Trophoblast cell (in vitro differentiated cells and primary cell): ENCODE results near the gene SMC3.

Experiments used
- DNase-seq, 2 donors: peaks; one replicate each; pipeline ENCODE4 v3.0.0-alpha.2; 2016
- H2AFZ ChIP-seq: 2 replicates; pipeline ENCODE4 v1.6.1; 2013; ENCODE audit warnings: low read length, moderate library complexity, mild to moderate bottlenecking; ENCODE audit not compliant: insufficient read depth, poor library complexity
- H2AK5ac ChIP-seq: 2 replicates; pipeline ENCODE4 v1.6.1; 2013; ENCODE audit warnings: mild to moderate bottlenecking, low read length
- H2BK120ac ChIP-seq: 2 replicates; pipeline ENCODE4 v1.6.1; 2013; ENCODE audit warnings: low read length, mild to moderate bottlenecking, moderate library complexity; ENCODE audit not compliant: insufficient read depth, poor library complexity
- H2BK12ac ChIP-seq: 2 replicates; pipeline ENCODE4 v1.6.1; 2013; ENCODE audit warnings: mild to moderate bottlenecking, low read length, moderate library complexity
- H2BK5ac ChIP-seq: 2 replicates; pipeline ENCODE4 v1.6.1; 2013; ENCODE audit warnings: low read length, low read depth, moderate library complexity, mild to moderate bottlenecking; ENCODE audit not compliant: poor library complexity
- H3K14ac ChIP-seq: 2 replicates; pipeline ENCODE4 v1.6.1; 2013; ENCODE audit warnings: mild to moderate bottlenecking, low read length
- H3K18ac ChIP-seq: 2 replicates; pipeline ENCODE4 v1.6.1; 2013; ENCODE audit warnings: mild to moderate bottlenecking, low read length
- H3K23ac ChIP-seq: 2 replicates; pipeline ENCODE4 v1.6.1; 2013; ENCODE audit warnings: low read length
- H3K27ac ChIP-seq: 2 replicates; pipeline ENCODE4 v1.5.1; 2013; ENCODE audit warnings: low read depth, mild to moderate bottlenecking, inconsistent platforms, low read length, moderate library complexity
- H3K27me3 ChIP-seq: 2 replicates; pipeline ENCODE4 v1.6.1; 2013; ENCODE audit warnings: inconsistent platforms, mild to moderate bottlenecking, low read length, moderate library complexity; ENCODE audit not compliant: insufficient read depth
- H3K36me3 ChIP-seq, 2 experiments: 1 replicate in 1 of 2; 2 replicates in 1 of 2; pipeline ENCODE4 v1.6.1; 2013; ENCODE audit warnings: low read length in 2 of 2, mild to moderate bottlenecking in 2 of 2, moderate library complexity in 1 of 2; ENCODE audit not compliant: insufficient read depth in 2 of 2, control insufficient read depth in 1 of 2
- H3K4ac ChIP-seq: 2 replicates; pipeline ENCODE4 v1.6.1; 2013; ENCODE audit warnings: low read depth, mild to moderate bottlenecking, low read length, moderate library complexity
- H3K4me1 ChIP-seq, 2 experiments: 1 replicate in 1 of 2; 2 replicates in 1 of 2; pipeline ENCODE4 v1.6.1; 2013; ENCODE audit warnings: low read length in 2 of 2, mild to moderate bottlenecking in 2 of 2, moderate library complexity in 1 of 2; ENCODE audit not compliant: insufficient read depth in 2 of 2, control insufficient read depth in 1 of 2
- H3K4me2 ChIP-seq: 2 replicates; pipeline ENCODE4 v1.6.1; 2013; ENCODE audit warnings: inconsistent platforms, mild to moderate bottlenecking, low read length, moderate library complexity
- H3K4me3 ChIP-seq: 2 replicates; pipeline ENCODE4 v1.5.1; 2013; ENCODE audit warnings: mild to moderate bottlenecking, low read depth, low read length, inconsistent platforms
- H3K79me1 ChIP-seq: one replicate; pipeline ENCODE4 v1.6.1; 2013; ENCODE audit warnings: low read length
- H3K79me2 ChIP-seq: 2 replicates; pipeline ENCODE4 v1.6.1; 2013; ENCODE audit warnings: low read length, mild to moderate bottlenecking; ENCODE audit not compliant: control insufficient read depth, insufficient read depth, poor library complexity
- H3K9ac ChIP-seq: 2 replicates; pipeline ENCODE4 v1.6.1; 2013; ENCODE audit warnings: mild to moderate bottlenecking, low read length
- H3K9me3 ChIP-seq: 2 replicates; pipeline ENCODE4 v1.6.1; 2013; ENCODE audit warnings: low read depth, mild to moderate bottlenecking, control low read depth, inconsistent platforms, low read length; ENCODE audit not compliant: insufficient read depth
- H4K12ac ChIP-seq: 2 replicates; pipeline ENCODE4 v1.6.1; 2013; ENCODE audit warnings: low read depth, mild to moderate bottlenecking, low read length, moderate library complexity
- H4K8ac ChIP-seq: 2 replicates; pipeline ENCODE4 v1.6.1; 2013; ENCODE audit warnings: low read depth, mild to moderate bottlenecking, low read length, moderate library complexity
- H4K91ac ChIP-seq: one replicate; pipeline ENCODE4 v1.6.1; 2013; ENCODE audit warnings: low read depth, mild to moderate bottlenecking, low read length, moderate library complexity
- WGBS: extraction: QIAGEN DNeasy Blood & Tissue Kit; methylation state at CpG from one replicate; pipeline ENCODE4 v1.1.7; 2013; ENCODE audit warnings: missing lambda C conversion rate; ENCODE audit not compliant: insufficient read length, insufficient coverage; ENCODE audit errors: extremely low coverage; 5-methylcytosine and 5-hydroxymethylcytosine counted together

SMC3 gene

GRCh38 chr10:110629680-110630191 is 62.2 kb downstream of the SMC3 start:
- Histone ChIP-seq H2BK12ac (no peak overlapping the region), H3K79me2 (no peaks in the 10 kb centered on the region), H3K9me3 (no peaks in the 10 kb centered on the region), H4K91ac (no peak overlapping the region), H3K9ac (no peak overlapping the region), H3K4me2 (no peak overlapping the region), H4K12ac (no peak overlapping the region), H3K4me1 (no peaks in the 10 kb centered on the region), H3K27me3 (no peaks in the 10 kb centered on the region), H4K8ac (no peak overlapping the region), H3K23ac (no peak overlapping the region), H3K4me3 (no peak overlapping the region), H3K18ac (no peak overlapping the region), H3K4ac (no peak overlapping the region), H3K79me1 (no peaks in the 10 kb centered on the region), H3K36me3 (no peaks in the 10 kb centered on the region), H2BK120ac (no peak overlapping the region), H2BK5ac (no peak overlapping the region), H2AFZ (no peak overlapping the region), H2AK5ac (no peak overlapping the region), H3K27ac (no peak overlapping the region), H3K14ac (no peak overlapping the region)
- WGBS: no CpG with 5 or more reads among the region's 3 CpGs
- no peak for DNase-seq

DNA sequence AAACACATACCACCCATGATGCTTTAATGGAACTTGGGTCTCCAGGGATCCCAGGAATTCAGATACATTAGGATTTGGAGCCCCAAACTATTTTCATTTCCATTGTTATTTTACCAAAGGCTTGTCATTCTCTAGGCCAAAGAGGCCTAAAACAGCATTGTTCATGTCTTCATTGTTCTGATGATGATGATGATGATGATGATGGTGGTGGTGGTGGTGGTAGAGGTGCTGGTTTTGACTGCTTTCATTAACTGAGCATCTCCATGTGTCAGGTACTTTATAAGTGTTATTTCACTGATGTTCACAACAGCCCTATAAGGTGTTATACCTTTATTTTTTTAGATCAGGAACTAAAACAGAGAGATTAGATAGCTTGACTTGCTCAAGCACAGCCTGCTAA is 64.4 kb downstream of the SMC3 start:
- Histone ChIP-seq H3K4me3 (no peak overlapping the region), H2BK120ac (no peak overlapping the region), H3K4ac (no peak overlapping the region), H3K4me2 (no peak overlapping the region), H2AFZ (no peak overlapping the region), H3K18ac (no peak overlapping the region), H3K23ac (no peak overlapping the region), H3K79me1 (no peaks in the 10 kb centered on the region), H3K14ac (no peak overlapping the region), H3K27ac (no peak overlapping the region), H2BK5ac (no peak overlapping the region), H3K27me3 (no peaks in the 10 kb centered on the region), H4K8ac (no peak overlapping the region), H3K9ac (no peak overlapping the region), H3K4me1 (no peaks in the 10 kb centered on the region), H4K12ac (no peak overlapping the region), H3K36me3 (no peaks in the 10 kb centered on the region), H3K9me3 (no peaks in the 10 kb centered on the region), H3K79me2 (no peaks in the 10 kb centered on the region), H4K91ac (no peak overlapping the region), H2BK12ac (no peak overlapping the region), H2AK5ac (no peak overlapping the region)
- no peak for DNase-seq

GRCh38 chr10:110632591-110633215 is 65.2 kb downstream of the SMC3 start:
- no peaks in the 10 kb centered on the region for H3K36me3 ChIP-seq
- no peak overlapping the region for H3K4ac ChIP-seq
- no peak overlapping the region for H2BK5ac ChIP-seq
- no peaks in the 10 kb centered on the region for H3K79me2 ChIP-seq
- no peak overlapping the region for H3K4me2 ChIP-seq
- H3K14ac ChIP-seq: no peak overlapping the region
- WGBS: no CpG with 5 or more reads among the region's 1 CpG
- no peak overlapping the region for H4K8ac ChIP-seq
- no peak for DNase-seq
- no peak overlapping the region for H3K4me3 ChIP-seq
- no peak overlapping the region for H3K23ac ChIP-seq
- peaks cover 0 to 3% of the 10 kb centered on the region in 2 experiments for H3K4me1 ChIP-seq
- no peak overlapping the region for H2AK5ac ChIP-seq
- H3K9me3 ChIP-seq: no peaks in the 10 kb centered on the region
- H4K12ac ChIP-seq: no peak overlapping the region
- H2BK120ac ChIP-seq: no peak overlapping the region
- no peaks in the 10 kb centered on the region for H3K79me1 ChIP-seq
- H2BK12ac ChIP-seq: no peak overlapping the region
- no peak overlapping the region for H3K27ac ChIP-seq
- H3K9ac ChIP-seq: no peak overlapping the region
- H2AFZ ChIP-seq: no peak overlapping the region
- H3K27me3 ChIP-seq: no peaks in the 10 kb centered on the region
- H4K91ac ChIP-seq: no peak overlapping the region
- H3K18ac ChIP-seq: no peak overlapping the region

- Histone ChIP-seq H3K27ac (no peak overlapping the region), H3K27me3 (no peaks in the 10 kb centered on the region), H3K36me3 (no peaks in the 10 kb centered on the region), H3K18ac (no peak overlapping the region), H2BK12ac (no peak overlapping the region), H2BK5ac (no peak overlapping the region), H3K79me2 (no peaks in the 10 kb centered on the region), H2BK120ac (no peak overlapping the region), H3K14ac (no peak overlapping the region), H2AFZ (no peak overlapping the region), H3K4ac (no peak overlapping the region), H4K91ac (no peak overlapping the region), H3K4me1 (peaks cover 0 to 3% of the 10 kb centered on the region in 2 experiments), H3K4me3 (no peak overlapping the region), H3K79me1 (no peaks in the 10 kb centered on the region), H4K12ac (no peak overlapping the region), H4K8ac (no peak overlapping the region), H3K9me3 (no peaks in the 10 kb centered on the region), H2AK5ac (no peak overlapping the region), H3K23ac (no peak overlapping the region), H3K9ac (no peak overlapping the region), H3K4me2 (no peak overlapping the region)
- DNase-seq: no peak
- WGBS: no CpG with 5 or more reads among the region's 9 CpGs
Measured at GRCh38 chr10:110634527-110635209, 67.2 kb downstream of the SMC3 start.
